ENCODE data around the gene KRT80. TPM values are rescaled to one million over a fixed set of nuclear protein-coding genes. Genes with fewer than 3 reads are reported as not detected.

KRT80 gene
- total RNA-seq, 1 donor from 2014 or later = 15.5 TPM

- DNase-seq (ENCODE audit: low spot score) = no peak
Observed at GRCh38 chr12:52139147-52139546, 52.7 kb downstream of the KRT80 start.

GRCh38 chr12:52137746-52138145, 54.1 kb downstream of the KRT80 start:
- no peak for DNase-seq (ENCODE audit: low spot score)

DNA sequence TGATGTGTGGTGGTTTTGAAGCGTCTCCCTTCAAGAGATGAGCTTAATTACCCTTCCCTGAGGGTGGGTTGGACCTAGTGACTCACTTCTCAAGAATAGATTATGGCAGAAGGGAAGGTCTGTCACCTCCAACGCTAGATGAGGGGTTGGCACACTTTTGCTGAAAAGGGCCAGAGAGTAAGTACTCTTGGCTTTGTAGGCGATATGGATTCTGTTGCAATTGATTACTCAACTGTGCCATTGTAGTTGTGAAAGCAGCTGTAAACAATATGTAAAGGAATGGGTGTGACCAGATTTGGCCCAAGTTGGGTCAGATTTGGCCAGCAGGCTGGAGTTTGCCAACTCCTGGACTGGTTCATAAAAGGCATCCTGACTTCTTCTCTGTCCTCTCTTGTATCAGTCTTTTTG, 59.1 kb downstream of the KRT80 start:
- DNase-seq (ENCODE audit: low spot score) = no peak

- no peak for DNase-seq (ENCODE audit: low spot score)
Observed at GRCh38 chr12:52130711-52131110, 61.1 kb downstream of the KRT80 start.

DNA sequence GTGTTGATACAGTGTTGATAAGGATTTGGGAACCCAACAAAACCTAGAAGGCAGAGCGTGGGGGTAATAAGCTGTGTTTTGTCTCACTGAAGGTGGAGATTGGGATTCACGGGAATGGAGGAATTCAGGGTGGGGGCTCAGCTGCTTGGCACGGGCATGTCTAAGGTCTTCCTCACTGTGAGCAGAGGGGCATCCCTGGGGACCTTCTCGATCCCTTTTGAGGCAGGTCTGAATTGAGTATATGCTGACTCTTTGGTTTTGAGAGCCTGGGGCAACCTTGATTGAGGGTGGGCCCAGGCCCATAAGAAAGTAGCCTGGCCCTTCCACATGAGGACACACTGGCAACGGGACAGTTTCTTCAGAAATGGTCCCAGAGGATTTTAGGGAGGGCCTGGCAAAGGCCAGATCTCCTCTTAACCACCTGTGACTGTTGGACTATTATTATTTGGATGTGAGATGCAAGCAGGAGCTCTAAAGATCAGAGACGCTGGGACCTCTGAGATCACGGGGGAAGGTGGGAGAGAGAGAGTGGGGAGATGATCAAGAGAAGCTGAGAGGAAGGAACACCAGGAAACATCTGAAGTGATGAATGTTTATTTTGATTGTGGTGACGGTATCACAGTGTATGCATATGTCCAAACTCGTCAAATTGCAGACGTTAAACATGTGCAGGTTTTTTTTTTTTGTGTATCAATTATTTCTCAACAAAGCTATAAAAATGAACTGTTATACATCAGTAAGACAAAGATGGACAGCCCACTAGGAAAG, 63.9 kb downstream of the KRT80 start:
- DNase-seq (ENCODE audit: low spot score) = no peak

GRCh38 chr12:52126605-52127578, 64.9 kb downstream of the KRT80 start:
- no peak for DNase-seq (ENCODE audit: low spot score)

DNA sequence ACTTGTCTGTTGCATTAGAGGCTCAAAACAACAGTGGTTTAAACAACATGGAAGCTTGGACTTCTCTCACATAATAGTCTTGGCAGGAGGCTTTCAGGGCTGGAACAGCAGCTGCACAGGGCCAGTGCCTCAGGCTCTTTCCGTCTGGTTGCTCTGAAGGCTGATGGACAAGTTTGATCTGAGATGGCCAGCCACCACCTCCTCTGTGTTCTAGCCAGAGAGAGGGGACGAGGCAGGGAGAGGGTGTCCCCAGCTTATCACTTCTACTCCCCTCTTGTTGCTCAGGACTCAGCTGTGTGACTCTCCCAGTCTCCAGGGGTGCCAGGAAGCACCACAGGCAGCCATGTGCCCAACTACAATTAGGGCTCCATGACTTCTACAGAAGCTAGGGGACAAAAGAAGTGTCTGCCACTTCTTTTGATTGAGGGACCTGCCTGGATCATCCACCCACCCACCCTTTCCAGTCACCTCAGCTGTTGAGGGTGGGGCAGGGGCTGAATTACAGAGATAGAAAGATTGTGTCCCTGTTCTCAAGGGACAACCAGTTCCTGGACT, 65.7 kb downstream of the KRT80 start:
- DNase-seq (ENCODE audit: low spot score) = no peak

GRCh38 chr12:52125476-52125900, 66.3 kb downstream of the KRT80 start:
- DNase-seq (ENCODE audit: low spot score) = no peak

GRCh38 chr12:52123487-52124186, 68.2 kb downstream of the KRT80 start:
- no peak for DNase-seq (ENCODE audit: low spot score)

DNA sequence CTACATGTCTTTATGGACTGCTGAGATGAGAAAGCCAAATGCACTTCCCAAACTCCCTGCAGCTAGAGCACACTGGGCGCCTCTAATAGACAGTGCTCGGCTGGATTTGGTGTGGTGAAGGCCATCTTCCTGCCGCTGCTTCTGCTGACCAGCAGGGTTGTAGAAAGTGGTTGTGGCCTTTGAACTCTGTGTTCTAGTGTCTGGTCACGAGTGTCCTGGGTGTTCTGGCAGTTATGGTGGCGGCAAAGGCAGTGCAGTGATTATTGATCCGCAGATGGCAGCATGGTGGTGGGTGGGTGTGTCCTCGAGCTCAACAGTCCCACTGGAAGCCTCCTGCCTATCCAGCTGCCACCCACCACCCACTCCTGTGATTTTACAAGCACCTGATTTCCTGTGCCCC, 68.9 kb downstream of the KRT80 start:
- no peak for DNase-seq (ENCODE audit: low spot score)

DNA sequence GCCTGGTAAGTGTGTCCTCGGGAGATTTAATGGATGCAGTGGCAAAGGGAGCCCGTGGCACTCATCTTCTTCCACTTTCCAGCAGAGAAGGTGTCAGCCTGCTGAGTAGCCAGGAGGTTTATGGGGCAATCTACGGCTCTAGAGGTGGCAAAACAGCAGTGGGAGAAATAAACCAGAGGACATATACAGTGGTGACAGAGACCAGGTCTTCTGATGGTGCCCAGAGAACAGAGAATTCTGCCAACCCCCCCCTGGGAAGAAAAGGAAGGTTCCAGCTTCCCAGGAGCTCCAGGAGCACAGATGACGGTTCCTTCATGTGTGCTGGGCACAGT, 69.3 kb downstream of the KRT80 start:
- DNase-seq (ENCODE audit: low spot score) = no peak

GRCh38 chr12:52121824-52122539, 69.8 kb downstream of the KRT80 start:
- DNase-seq (ENCODE audit: low spot score) = peak; percentile 57

DNA sequence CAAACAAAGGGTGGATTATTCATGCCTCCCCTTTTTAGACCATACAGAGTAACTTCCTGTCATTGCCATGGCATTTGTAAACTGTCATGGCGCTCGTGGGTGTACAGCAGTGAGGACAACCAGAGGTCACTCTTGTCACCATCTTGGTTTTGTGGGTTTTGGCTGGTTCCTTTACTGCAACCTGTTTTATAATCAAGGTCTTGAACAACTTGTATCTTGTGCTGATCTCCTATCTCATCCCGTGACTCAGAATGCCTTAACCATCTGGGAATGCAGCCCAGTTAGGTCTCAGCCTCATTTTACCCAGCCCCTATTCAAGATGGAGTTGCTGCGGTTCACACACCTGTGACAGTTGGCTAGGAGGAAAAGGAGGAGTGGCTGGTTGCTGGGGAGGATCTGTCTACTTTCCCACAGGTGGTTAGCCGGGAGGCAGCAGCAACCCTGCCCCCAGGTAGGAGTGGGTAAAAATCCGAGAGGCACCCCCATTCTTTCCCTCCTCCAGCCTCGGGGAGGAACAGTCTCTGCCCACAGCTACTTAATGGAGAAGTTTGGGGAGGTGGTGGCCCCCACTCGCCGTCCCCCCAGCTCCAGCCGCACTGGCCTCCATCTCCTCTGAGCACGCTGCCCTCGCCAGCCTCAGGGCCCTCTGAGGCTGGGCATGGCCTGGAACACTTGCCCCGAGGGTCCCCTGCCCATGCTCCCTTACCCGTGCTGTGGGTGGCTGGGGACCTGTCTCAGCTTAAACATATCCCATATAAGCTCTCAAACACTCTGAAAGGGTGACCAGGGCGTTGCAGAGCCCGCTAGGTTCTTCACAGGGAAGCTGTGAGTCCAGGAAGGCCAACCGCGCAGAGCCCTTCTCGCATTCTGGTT, 70.6 kb downstream of the KRT80 start:
- DNase-seq (ENCODE audit: low spot score) = no peak

GRCh38 chr12:52119398-52120254, 72.2 kb downstream of the KRT80 start:
- peak; percentile 80 for DNase-seq (ENCODE audit: low spot score)

Other genes starting within 250 kb of the KRT80 start
- gene ACVR1B, start 240.3 kb downstream of the KRT80 start, total RNA-seq = 49.8 TPM
- gene TAMALIN, start 185.1 kb downstream of the KRT80 start, total RNA-seq = 23.9 TPM
- gene NR4A1, start 140.6 kb downstream of the KRT80 start, total RNA-seq = 131 TPM
- 38.6 TPM for gene ATG101, start 122.0 kb downstream of the KRT80 start, total RNA-seq
- 0.46 TPM for gene SMIM41, start 112.3 kb downstream of the KRT80 start, total RNA-seq
- 335 TPM for gene KRT7, start 41.2 kb upstream of the KRT80 start, total RNA-seq
- 1.1 TPM for gene KRT86, start 82.6 kb upstream of the KRT80 start, total RNA-seq
- gene KRT81, start 99.5 kb upstream of the KRT80 start, total RNA-seq = 0.55 TPM
- not detected for gene KRT83, start 129.4 kb upstream of the KRT80 start, total RNA-seq
- gene KRT85, start 175.5 kb upstream of the KRT80 start, total RNA-seq = not detected
- gene KRT84, start 193.6 kb upstream of the KRT80 start, total RNA-seq = not detected
- not detected for gene KRT82, start 214.3 kb upstream of the KRT80 start, total RNA-seq
- gene KRT75, start 242.4 kb upstream of the KRT80 start, total RNA-seq = not detected